Tibial nerve (tissue), 4 donors: ENCODE results near the gene BGLAP. TPM values are rescaled to one million over a fixed set of nuclear protein-coding genes. Genes with fewer than 3 reads are reported as not detected.
"Not testable (repeated sequence)": the region's sequence is repeated elsewhere in the genome, so short reads cannot be mapped to it uniquely, and the experiment has no call there.

Source experiments
- DNase-seq, 2 donors: peaks; one replicate each; pipeline ENCODE4 v3.0.0-alpha.2; 2019; ENCODE audit warnings: low spot score in 2 of 2
- H3K27ac ChIP-seq, 4 donors: fragments of 200-600 bp; sonication (generic) in 3 of 4; one replicate each; pipeline ENCODE4 v1.5.1; 2017 to 2019; ENCODE audit warnings: mild to moderate bottlenecking in 1 of 4
- H3K27me3 ChIP-seq, 2 donors: fragments of 200-600 bp; sonication (generic) in 1 of 2; one replicate each; pipeline versions ENCODE4 v1.5.1 to v1.6.0; 2017 to 2019
- H3K36me3 ChIP-seq, 3 donors: fragments of 200-600 bp; sonication (generic); one replicate each; pipeline ENCODE4 v1.5.1; 2018 to 2019
- H3K4me1 ChIP-seq, 4 donors: fragments of 200-600 bp; sonication (generic) in 3 of 4; one replicate each; pipeline ENCODE4 v1.5.1; 2017 to 2019
- H3K4me3 ChIP-seq, 4 donors: fragments of 200-600 bp; sonication (generic) in 3 of 4; one replicate each; pipeline ENCODE4 v1.5.1; 2017 to 2019; ENCODE audit warnings: mild to moderate bottlenecking in 1 of 4, moderate library complexity in 1 of 4
- H3K9me3 ChIP-seq, 4 donors: fragments of 200-600 bp; sonication (generic) in 3 of 4; one replicate each; pipeline ENCODE4 v1.5.1; 2017 to 2019
- EP300 ChIP-seq, 2 donors: sonication (generic); formaldehyde crosslinking; IDR thresholded peaks; one replicate each; pipeline ENCODE4 v1.6.1; 2017; ENCODE audit warnings: antibody characterized with exemption in 2 of 2, mild to moderate bottlenecking in 1 of 2
- POLR2A ChIP-seq, 2 donors: fragments of 450-650 bp; IDR thresholded peaks; one replicate each; pipeline ENCODE4 v1.6.1; 2017; ENCODE audit warnings: antibody characterized with exemption in 2 of 2, mild to moderate bottlenecking in 2 of 2, moderate library complexity in 2 of 2
- WGBS, 2 donors: methylation state at CpG; one replicate each; pipeline ENCODE4 v1.1.5; 2018; 5-methylcytosine and 5-hydroxymethylcytosine counted together
- total RNA-seq, 4 donors: library from RNA; depleted of rRNA; stranded (reverse); fragments of >200 nt; gene quantifications; one replicate each; pipeline ENCODE4 v1.1.0, GENCODE V29; 2016
- TF ChIP-seq, protein P1 (sequence below), 5 experiments: fragments of 200-600 bp in 3 of 5; fragments of 450-650 bp in 2 of 5; sonication (generic) in 3 of 5; IDR thresholded peaks; one replicate each; pipeline ENCODE4 v1.5.1; 2016 to 2019; ENCODE audit warnings: antibody characterized with exemption in 5 of 5, mild to moderate bottlenecking in 3 of 5, moderate library complexity in 2 of 5

BGLAP gene
- total RNA-seq, 4 donors from 2014 or later = 2.1 to 5.2 (median 2.7) TPM; not detected in 1

DNA sequence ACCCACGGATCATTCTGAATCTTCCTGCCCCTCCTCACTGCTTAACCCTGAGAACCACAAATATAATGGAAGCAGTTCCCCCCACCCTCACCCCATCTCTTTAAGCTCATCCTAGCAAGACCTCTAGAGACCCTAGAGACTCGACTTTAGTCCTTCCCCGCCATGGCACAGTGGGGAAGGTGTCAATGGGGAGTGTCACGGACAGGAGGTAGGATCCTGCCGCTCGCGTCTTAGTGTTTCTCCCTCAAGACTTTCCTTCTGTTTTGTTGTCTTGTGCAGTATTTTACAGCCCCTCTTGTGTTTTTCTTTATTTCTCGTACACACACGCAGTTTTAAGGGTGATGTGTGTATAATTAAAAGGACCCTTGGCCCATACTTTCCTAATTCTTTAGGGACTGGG, 29.9 kb upstream of the BGLAP start:
- WGBS, 2 donors = 74% methylated on average over 9 of the region's 9 CpGs
- H3K27me3 ChIP-seq = no peaks in the 10 kb centered on the region
- no peak for TF ChIP-seq EP300 (IDR thresholded peaks at IDR 0.05)
- TF ChIP-seq, protein P1, sequence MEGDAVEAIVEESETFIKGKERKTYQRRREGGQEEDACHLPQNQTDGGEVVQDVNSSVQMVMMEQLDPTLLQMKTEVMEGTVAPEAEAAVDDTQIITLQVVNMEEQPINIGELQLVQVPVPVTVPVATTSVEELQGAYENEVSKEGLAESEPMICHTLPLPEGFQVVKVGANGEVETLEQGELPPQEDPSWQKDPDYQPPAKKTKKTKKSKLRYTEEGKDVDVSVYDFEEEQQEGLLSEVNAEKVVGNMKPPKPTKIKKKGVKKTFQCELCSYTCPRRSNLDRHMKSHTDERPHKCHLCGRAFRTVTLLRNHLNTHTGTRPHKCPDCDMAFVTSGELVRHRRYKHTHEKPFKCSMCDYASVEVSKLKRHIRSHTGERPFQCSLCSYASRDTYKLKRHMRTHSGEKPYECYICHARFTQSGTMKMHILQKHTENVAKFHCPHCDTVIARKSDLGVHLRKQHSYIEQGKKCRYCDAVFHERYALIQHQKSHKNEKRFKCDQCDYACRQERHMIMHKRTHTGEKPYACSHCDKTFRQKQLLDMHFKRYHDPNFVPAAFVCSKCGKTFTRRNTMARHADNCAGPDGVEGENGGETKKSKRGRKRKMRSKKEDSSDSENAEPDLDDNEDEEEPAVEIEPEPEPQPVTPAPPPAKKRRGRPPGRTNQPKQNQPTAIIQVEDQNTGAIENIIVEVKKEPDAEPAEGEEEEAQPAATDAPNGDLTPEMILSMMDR (IDR thresholded peaks at IDR 0.05) = no peak
- no peak for TF ChIP-seq POLR2A (IDR thresholded peaks at IDR 0.05)
- H3K4me1 ChIP-seq = peaks cover 0 to 31% (median 14%) of the 10 kb centered on the region in 4 donors
- H3K9me3 ChIP-seq = no peaks in the 10 kb centered on the region
- peak overlapping the region; percentile 93 to 99 (median 96) for H3K27ac ChIP-seq
- H3K4me3 ChIP-seq = peak overlapping the region in 3 of 4 donors; percentile 28 to 73 (median 71)
- H3K36me3 ChIP-seq = peaks cover 0 to 49% (median under 1%) of the 10 kb centered on the region in 3 donors
- DNase-seq = no peak

DNA sequence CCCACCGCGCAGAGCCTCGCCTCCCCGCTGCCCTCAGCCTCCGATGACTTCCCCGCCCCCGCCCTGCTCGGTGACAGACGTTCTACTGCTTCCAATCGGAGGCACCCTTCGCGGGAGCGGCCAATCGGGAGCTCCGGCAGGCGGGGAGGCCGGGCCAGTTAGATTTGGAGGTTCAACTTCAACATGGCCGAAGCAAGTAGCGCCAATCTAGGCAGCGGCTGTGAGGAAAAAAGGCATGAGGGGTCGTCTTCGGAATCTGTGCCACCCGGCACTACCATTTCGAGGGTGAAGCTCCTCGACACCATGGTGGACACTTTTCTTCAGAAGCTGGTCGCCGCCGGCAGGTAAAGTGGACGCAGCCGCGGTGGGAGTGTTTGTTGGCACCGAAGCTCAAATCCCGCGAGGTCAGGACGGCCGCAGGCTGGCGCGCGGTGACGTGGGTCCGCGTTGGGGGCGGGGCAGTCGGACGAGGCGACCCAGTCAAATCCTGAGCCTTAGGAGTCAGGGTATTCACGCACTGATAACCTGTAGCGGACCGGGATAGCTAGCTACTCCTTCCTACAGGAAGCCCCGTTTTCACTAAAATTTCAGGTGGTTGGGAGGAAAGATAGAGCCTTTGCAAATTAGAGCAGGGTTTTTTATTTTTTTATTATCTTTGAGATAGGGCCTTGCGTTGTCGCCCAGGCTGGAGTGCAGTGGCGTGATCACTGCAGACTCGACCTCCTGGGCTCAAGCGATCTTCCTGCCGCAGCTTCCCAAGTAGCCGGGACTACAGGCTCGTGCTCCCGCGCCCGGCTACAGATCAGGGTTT, 28.9 kb upstream of the BGLAP start, which contains the start of gene PMF1:
Gene PMF1 (plus strand): TSS at position 175 of the 811 bp plus-strand sequence. CDS start 9 bp downstream, at position 184.
- peaks cover 0 to 40% (median 14%) of the 10 kb centered on the region in 4 donors for H3K4me1 ChIP-seq
- TF ChIP-seq EP300 (IDR thresholded peaks at IDR 0.05) (peak; percentile 87 to 97), POLR2A (IDR thresholded peaks at IDR 0.05) (peak; percentile 17 to 73)
- TF ChIP-seq, protein P1 (IDR thresholded peaks at IDR 0.05) = peak in 2 of 5 experiments; percentile 37 to 50
- peak within 1 kb of the TSS; percentile 93 to 99 (median 96) for H3K27ac ChIP-seq
- WGBS, 2 donors = 0% methylated on average over 52 to 55 of the region's 61 CpGs
- peak; percentile 93 to 95 for DNase-seq
- H3K36me3 ChIP-seq = peaks cover 0 to 40% (median 0%) of the 10 kb centered on the region in 3 donors
- no peaks in the 10 kb centered on the region for H3K27me3 ChIP-seq
- no peaks in the 10 kb centered on the region for H3K9me3 ChIP-seq
- H3K4me3 ChIP-seq = peak within 1 kb of the TSS; percentile 65 to 73 (median 71)

DNA sequence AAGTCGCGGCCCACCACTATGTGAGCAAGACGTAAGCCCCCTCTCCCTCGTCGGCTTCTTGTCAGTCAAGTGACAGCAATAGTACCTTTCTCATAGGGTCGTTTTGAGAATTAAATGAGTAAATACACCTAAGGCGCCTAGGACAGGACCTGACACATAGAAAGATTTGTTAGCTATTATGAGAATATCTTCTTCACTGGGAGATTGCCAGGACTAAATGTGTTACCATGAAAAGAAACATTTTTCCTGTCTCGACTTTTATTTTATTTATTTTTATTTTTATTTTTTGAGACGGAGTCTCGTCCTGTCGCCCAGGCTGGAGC, 28.4 kb upstream of the BGLAP start:
- no peaks in the 10 kb centered on the region for H3K9me3 ChIP-seq
- TF ChIP-seq EP300 (IDR thresholded peaks at IDR 0.05) = no peak
- no peak for TF ChIP-seq POLR2A (IDR thresholded peaks at IDR 0.05)
- TF ChIP-seq, protein P1 (IDR thresholded peaks at IDR 0.05) = no peak

DNA sequence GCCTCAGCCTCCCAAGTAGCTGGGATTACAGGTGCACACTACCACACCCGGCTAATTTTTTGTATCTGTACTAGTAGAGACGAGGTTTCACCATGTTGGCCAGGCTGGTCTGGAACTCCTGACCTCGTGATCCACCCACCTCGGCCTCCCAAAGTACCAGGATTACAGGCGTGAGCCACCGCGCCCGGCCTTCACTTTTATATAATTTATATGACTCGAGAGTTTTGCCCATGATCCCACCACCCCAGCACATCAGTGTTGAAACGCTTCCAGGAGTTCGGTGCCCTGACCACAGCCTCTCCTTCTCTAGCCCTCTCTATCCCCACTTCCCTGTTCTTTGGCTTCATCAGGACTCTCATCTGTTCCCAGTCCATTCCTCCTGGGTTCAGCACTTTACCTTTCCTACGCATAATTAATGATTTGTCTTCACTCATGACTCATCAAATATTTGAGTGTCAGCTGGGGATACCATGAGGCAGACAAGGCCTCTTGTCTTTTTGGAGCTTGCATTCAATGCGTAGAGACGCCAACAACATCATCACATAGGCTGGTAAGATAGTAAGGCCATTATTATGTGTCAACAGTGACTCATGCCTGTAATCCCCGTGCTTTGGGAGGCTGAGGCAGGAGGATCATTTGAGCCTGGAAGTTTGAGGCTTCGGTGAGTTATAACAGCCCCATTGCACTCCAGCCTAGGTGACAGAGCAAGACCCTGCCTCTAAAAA, 27.8 kb upstream of the BGLAP start:
- TF ChIP-seq POLR2A (IDR thresholded peaks at IDR 0.05) = no peak
- no peak for TF ChIP-seq EP300 (IDR thresholded peaks at IDR 0.05)
- TF ChIP-seq, protein P1 (IDR thresholded peaks at IDR 0.05) = no peak
- no peaks in the 10 kb centered on the region for H3K27me3 ChIP-seq
- peak overlapping the region; percentile 65 to 73 (median 71) for H3K4me3 ChIP-seq
- 80 to 83% methylated on average over 16 of the region's 16 CpGs for whole genome bisulfite sequencing, 2 donors
- H3K36me3 ChIP-seq = peaks cover 0 to 28% (median 0%) of the 10 kb centered on the region in 3 donors
- no peaks in the 10 kb centered on the region for H3K9me3 ChIP-seq
- H3K27ac ChIP-seq = peak overlapping the region; percentile 93 to 99 (median 96)
- peaks cover 0 to 44% (median 14%) of the 10 kb centered on the region in 4 donors for H3K4me1 ChIP-seq
- no peak for DNase-seq

More for the DNA sequence above, 28.4 kb upstream of the BGLAP start:
- peak overlapping the region; percentile 93 to 99 (median 96) for H3K27ac ChIP-seq
- H3K4me1 ChIP-seq = peaks cover 0 to 44% (median 14%) of the 10 kb centered on the region in 4 donors
- peaks cover 0 to 34% (median 0%) of the 10 kb centered on the region in 3 donors for H3K36me3 ChIP-seq
- 20 to 21% methylated on average over 11 of the region's 11 CpGs for WGBS, 2 donors
- no peak for DNase-seq
- peak overlapping the region; percentile 65 to 73 (median 71) for H3K4me3 ChIP-seq
- H3K27me3 ChIP-seq = no peaks in the 10 kb centered on the region

DNA sequence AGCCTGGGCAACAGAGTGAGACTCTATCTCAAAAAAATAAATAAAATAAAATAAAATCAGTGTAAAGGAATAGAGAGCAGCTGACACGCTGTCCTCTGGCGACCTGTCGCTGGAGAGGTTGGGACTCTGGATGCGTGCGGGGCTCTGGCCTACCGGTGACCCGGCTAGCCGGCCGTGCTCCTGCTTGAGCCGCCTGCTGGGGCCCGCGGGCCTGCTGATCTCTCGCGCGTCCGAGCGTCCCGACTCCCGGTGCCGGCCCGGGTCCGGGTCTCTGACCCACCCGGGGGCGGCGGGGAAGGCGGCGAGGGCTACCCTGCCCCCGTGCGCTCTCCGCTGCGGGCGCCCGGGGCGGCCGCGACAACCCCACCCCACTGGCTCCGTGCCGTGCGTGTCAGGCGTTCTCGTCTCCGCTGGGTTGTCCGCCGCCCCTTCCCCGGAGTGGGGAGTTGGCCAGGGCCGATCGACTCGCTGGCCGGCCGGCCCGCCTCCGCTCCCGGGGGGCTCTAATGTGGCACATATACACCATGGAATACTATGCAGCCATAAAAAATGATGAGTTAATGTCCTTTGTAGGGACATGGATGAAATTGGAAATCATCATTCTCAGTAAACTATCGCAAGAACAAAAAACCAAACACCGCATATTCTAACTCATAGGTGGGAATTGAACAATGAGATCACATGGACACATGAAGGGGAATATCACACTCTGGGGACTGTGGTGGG, 25.5 kb upstream of the BGLAP start:
- H3K27me3 ChIP-seq, H3K9me3 ChIP-seq, H3K27ac ChIP-seq, DNase-seq, H3K4me3 ChIP-seq: not testable (repeated sequence)
- H3K4me1 ChIP-seq = peaks cover 0 to 44% (median 14%) of the 10 kb centered on the region in 4 donors
- peaks cover 0 to 25% (median 0%) of the 10 kb centered on the region in 3 donors for H3K36me3 ChIP-seq
- WGBS, 2 donors = 94 to 98% methylated on average over 49 to 54 of the region's 55 CpGs
